Fibroblast of the aortic adventitia (primary cell): ENCODE data around the gene COL17A1. TPM values are rescaled to one million over a fixed set of nuclear protein-coding genes. Genes with fewer than 3 reads are reported as not detected.

Experiments used
- DNase-seq: peaks from one replicate; pipeline ENCODE4 v3.0.0-alpha.2; 2010; ENCODE audit warnings: low read depth
- H3K4me3 ChIP-seq: 2 replicates; pipeline ENCODE4 v1.5.1; 2011; ENCODE audit warnings: low read depth, mild to moderate bottlenecking, control low read depth, low read length, moderate library complexity
- total RNA-seq: library from RNA; depleted of rRNA; stranded (reverse); fragments of >200 nt; gene quantifications from 2 replicates; pipeline ENCODE4 v1.2.3, GENCODE V29; 2012; ENCODE audit warnings: low replicate concordance
- TF ChIP-seq, protein P1 (sequence below): IDR thresholded peaks from 2 replicates; pipeline ENCODE4 v1.5.1; 2011; ENCODE audit warnings: mild to moderate bottlenecking, low read length, control low read depth, inconsistent platforms; ENCODE audit not compliant: insufficient read depth

The COL17A1 gene
- total RNA-seq, 1 donor = 2.0 TPM

DNA sequence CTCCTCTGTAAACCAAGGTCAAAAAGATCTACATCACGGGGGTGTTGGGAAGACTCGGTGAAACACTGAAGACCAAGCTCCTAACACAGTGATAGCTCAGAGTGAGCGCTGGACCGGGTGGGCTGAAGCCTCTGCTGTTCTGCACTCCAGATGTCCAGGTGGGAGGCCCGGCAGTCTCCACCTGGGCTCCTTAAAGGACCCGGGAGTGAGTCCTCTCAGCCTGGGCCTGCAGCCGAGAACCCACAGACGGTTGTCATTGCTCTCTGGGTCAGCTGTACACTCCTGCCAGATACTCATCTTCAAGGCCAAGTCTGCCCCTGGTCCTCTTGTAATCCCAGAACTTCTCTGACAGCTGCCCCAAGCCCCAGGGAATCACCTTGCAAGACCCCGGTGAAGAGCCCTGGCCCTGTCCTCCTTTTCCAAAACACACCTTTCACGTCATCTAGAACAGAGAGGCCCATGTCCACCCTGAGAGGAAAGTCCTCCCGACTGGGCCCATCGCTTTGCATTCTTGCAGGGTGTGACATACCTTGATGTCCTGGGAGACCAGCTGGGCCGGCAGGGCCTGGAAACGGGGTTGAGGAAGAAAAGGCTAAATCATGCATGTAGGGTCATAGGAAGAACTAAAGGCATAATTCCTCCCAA, 43.7 kb downstream of the COL17A1 start:
- TF ChIP-seq, protein P1, sequence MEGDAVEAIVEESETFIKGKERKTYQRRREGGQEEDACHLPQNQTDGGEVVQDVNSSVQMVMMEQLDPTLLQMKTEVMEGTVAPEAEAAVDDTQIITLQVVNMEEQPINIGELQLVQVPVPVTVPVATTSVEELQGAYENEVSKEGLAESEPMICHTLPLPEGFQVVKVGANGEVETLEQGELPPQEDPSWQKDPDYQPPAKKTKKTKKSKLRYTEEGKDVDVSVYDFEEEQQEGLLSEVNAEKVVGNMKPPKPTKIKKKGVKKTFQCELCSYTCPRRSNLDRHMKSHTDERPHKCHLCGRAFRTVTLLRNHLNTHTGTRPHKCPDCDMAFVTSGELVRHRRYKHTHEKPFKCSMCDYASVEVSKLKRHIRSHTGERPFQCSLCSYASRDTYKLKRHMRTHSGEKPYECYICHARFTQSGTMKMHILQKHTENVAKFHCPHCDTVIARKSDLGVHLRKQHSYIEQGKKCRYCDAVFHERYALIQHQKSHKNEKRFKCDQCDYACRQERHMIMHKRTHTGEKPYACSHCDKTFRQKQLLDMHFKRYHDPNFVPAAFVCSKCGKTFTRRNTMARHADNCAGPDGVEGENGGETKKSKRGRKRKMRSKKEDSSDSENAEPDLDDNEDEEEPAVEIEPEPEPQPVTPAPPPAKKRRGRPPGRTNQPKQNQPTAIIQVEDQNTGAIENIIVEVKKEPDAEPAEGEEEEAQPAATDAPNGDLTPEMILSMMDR = no peak
- DNase-seq = no peak
- no peak overlapping the region for H3K4me3 ChIP-seq

DNA sequence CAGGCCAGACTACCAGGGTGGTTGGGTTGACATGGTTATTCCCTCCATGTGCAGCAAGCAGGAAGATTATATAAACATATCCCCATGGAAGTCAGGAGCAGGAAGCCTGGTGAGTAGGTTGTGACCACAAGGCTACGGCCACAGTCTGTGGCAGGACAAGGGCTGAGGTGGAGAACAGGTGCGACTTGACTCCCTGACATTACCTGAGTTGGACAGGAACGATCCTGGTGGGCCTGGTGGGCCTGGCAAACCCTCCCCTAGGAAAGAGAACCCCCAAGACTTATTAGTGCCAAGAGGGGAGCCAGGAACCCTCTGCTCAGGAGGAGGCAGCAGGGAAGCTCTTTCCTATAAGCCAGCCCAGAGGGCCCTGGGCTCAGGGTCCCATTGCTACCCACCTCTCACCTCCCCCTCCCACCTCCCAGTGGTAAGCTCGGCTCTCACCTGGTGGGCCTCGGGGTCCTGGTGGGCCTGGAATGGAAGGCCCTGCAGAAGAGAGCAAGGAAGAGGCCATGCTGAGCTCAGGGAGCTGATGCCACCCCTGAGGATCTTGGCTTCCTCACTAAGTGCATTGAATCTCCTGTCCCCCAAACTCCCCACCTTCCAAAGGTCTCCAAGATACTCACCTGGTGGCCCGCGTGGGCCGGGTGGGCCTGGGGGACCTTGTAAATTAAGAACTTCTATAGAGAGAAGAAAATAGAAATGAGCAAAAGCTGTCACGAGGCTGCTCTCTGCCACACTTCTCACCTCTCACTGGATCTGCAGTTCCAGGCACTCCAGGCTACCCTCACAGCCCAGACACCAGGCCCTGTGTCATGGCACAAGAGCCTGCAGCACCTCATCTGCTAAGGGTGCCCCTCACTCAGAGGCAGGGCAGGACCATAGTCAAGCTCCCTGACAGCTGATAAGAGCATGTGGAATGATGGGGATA, 44.6 kb downstream of the COL17A1 start:
- no peak for DNase-seq
- TF ChIP-seq, protein P1 = no peak
- no peak overlapping the region for H3K4me3 ChIP-seq

DNA sequence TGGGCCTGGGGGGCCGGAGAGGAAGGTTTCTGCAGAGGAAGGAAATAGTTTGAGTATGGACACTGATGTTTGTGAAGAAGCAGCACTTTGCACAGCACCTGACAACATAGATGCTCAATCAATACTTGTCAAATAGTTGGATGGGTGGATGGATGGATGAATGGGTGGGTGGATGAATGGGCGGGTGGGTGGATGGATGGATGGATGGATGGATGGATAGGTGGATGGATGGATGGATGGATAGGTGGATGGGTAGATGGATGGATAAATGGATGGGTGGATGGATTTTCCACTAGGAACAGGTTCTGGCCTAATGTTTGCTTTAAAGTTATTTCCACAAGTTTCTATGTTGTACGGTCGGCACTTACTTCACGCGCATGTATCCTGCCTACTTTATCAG, 45.3 kb downstream of the COL17A1 start:
- TF ChIP-seq, protein P1 = no peak
- no peak for DNase-seq
- H3K4me3 ChIP-seq = no peak overlapping the region

DNA sequence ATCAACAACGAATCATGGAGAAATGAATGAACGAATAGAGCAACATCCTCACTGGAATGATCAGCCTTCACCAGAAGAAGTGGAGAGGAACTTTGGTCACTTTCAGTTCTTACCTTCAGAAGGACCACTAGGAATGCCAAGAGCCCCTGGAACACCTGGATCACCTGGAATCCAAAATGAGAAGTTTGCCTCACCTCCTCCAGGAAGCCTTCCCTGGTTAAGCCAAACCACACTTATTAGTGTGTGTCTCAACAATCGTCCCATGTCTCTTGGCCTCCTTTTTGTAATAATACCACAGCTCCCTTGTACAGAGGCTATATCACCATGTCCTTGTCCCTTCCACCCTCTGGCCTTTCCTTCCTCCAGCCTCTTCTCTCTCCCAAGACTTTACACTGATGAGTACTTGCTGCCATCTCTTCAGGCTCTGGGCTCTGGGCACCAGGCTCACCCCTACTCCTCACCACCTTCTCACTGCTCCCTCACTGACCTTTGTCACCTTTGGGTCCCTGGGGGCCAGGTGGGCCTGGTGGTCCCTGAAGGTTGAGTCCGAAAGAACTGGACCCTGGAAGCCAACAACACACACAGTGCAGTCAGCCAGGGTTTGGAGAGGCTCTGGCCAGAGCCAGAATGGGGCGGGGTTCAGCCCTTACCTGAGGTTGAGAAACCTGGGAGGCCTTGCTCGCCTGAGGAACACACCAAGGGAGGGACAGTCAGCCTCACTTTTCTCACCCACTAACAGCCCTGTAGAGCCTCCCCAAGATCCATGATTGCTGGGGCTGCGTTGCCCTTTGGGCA, 46.5 kb downstream of the COL17A1 start:
- no peak overlapping the region for H3K4me3 ChIP-seq
- DNase-seq = no peak
- TF ChIP-seq, protein P1 = no peak

DNA sequence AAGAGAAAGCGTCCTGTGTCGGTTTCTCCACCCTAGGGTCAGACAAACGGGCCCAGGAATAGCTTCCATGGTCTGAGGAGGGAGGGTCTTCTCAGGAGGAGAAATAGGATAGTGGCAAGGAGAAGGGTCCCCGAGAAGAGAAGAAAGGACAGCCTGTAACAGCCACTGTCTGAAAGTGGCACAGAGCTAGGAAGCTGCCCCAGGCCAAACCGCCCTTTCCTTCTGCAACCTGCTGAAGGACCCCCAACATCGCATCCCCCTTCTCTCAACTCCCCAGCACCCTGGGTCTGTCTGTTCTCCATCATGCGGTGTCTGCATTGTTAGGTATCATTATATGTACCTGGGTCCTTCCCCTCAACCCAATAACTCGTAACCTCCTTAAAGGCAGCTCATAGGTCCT, 47.1 kb downstream of the COL17A1 start:
- H3K4me3 ChIP-seq = no peak overlapping the region
- TF ChIP-seq, protein P1 = no peak
- DNase-seq = no peak

DNA sequence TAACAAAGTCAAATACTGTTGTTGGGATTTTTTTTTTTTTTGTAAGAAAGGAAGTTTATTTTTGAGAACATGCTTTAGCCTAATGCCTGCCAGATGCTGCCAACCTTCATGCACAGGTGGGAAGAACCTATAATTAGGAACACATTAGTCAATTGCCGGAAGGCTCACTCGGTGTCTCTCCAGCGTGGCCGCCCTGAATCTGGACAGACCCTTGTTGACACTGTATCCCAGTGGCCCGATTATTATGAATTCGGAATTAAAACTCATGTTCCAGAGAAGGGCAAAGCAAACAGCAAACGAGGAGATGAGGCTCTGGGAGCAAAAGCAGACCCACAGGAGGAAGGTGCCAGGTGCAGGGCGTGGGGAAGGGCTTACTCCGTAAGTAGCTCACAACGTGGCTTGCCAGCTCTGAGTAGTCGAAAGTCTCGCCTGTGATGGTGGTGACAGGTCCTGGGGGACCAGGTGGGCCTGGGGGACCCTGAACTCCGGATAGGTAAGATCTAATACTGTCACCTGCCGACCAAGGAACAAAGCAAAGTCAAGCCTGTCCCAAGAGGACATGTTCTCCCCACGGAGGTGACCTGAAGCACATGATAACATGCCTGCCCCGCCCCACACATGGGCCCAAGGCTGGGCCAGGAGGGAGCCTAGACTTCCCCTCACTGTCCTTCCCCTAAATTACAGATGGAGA, 48.3 kb downstream of the COL17A1 start:
- no peak overlapping the region for H3K4me3 ChIP-seq
- TF ChIP-seq, protein P1 = no peak
- no peak for DNase-seq
